Stimulated activated naive B cell treated with anti-CD40 and anti-IgM and Interleukin-4, amounts not matched to agents 10 μg/mL and 1 μg/mL and 100 μg/mL, for 72 hours (primary cell): ENCODE measurements around the gene ZNF821.
"Not testable (repeated sequence)": the region's sequence is repeated elsewhere in the genome, so short reads cannot be mapped to it uniquely, and the experiment has no call there.

Experiments
- ATAC-seq, 2 donors: fragments of 150-1000 bp; cut with Tn5 transposase; replicated peaks; 2 replicates each; pipeline ENCODE4 v1.10.0; 2021; ENCODE audit warnings: moderate library complexity in 1 of 2
- DNase-seq: peaks from one replicate; pipeline ENCODE4 v3.0.0; 2021
- H3K27ac Mint-ChIP-seq: one replicate; pipeline ENCODE4 v1.8.0; 2022; ENCODE audit warnings: mild to moderate bottlenecking, mixed read lengths
- H3K27me3 Mint-ChIP-seq, 2 donors: one replicate each; pipeline ENCODE4 v1.8.0; 2022; ENCODE audit warnings: mixed read lengths in 2 of 2
- H3K36me3 Mint-ChIP-seq, 2 donors: one replicate each; pipeline ENCODE4 v1.8.0; 2022; ENCODE audit warnings: mixed read lengths in 2 of 2, mild to moderate bottlenecking in 1 of 2
- H3K4me1 Mint-ChIP-seq, 2 donors: one replicate each; pipeline ENCODE4 v1.8.0; 2022; ENCODE audit warnings: mixed read lengths in 2 of 2, mild to moderate bottlenecking in 1 of 2
- H3K4me3 Mint-ChIP-seq, 2 donors: one replicate each; pipeline ENCODE4 v1.8.0; 2022; ENCODE audit warnings: mild to moderate bottlenecking in 2 of 2, mixed read lengths in 2 of 2, moderate library complexity in 1 of 2
- H3K9me3 Mint-ChIP-seq, 2 donors: one replicate each; pipeline ENCODE4 v1.8.0; 2022; ENCODE audit warnings: mixed read lengths in 2 of 2, mild to moderate bottlenecking in 1 of 2

Gene ZNF821

DNA sequence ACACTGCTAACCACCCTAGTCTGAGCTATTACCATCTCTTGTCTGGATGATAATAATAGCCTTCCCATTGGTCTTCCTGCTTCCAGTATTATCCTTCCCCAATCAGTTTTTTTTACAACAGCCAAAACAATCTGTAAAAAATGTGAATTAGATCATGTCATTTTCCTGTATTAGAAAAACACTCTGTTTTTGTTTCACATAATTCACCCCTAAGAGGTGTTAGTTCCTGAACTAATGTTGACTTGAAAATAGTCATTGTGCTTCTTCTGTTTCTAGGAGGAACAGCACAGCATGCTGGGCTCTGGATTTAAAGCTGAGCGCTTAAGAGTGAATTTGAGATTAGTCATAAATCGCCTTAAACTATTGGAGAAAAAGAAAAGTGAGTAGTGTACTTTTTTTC is 31.4 kb upstream of the ZNF821 start:
- DNase-seq (no peak), ATAC-seq (no peak)
- Mint-ChIP-seq H3K9me3 (no peaks in the 10 kb centered on the region), H3K4me3 (no peak overlapping the region), H3K27me3 (no peaks in the 10 kb centered on the region), H3K36me3 (peaks cover 49 to 65% of the 10 kb centered on the region in 2 donors), H3K4me1 (peaks cover 31 to 66% of the 10 kb centered on the region in 2 donors), H3K27ac (peak overlapping the region; percentile 67)

DNA sequence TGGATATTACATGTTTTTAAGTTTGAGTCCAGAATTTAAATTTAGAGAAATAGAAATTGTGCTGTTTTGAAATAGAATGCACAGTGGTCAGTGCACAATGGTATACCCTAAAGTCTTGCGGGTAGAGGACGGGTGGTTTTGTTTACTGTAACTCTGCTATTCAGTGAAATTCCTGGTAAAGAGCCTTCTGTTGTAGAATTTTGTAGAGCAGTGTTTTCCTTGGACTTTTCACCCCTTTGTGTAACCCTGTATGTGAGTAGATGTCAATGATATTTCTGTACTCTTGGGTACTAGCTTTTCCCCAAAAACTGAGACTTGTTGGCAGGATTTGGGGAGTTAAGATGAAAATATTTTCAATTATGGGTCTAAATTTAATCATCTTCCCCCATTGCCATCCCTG is 30.8 kb upstream of the ZNF821 start:
- no peak for DNase-seq
- Mint-ChIP-seq H3K4me3 (no peak overlapping the region), H3K36me3 (peaks cover 51 to 61% of the 10 kb centered on the region in 2 donors), H3K4me1 (peaks cover 33 to 71% of the 10 kb centered on the region in 2 donors), H3K27me3 (no peaks in the 10 kb centered on the region), H3K9me3 (no peaks in the 10 kb centered on the region), H3K27ac (no peak overlapping the region)
- ATAC-seq = no peak

DNA sequence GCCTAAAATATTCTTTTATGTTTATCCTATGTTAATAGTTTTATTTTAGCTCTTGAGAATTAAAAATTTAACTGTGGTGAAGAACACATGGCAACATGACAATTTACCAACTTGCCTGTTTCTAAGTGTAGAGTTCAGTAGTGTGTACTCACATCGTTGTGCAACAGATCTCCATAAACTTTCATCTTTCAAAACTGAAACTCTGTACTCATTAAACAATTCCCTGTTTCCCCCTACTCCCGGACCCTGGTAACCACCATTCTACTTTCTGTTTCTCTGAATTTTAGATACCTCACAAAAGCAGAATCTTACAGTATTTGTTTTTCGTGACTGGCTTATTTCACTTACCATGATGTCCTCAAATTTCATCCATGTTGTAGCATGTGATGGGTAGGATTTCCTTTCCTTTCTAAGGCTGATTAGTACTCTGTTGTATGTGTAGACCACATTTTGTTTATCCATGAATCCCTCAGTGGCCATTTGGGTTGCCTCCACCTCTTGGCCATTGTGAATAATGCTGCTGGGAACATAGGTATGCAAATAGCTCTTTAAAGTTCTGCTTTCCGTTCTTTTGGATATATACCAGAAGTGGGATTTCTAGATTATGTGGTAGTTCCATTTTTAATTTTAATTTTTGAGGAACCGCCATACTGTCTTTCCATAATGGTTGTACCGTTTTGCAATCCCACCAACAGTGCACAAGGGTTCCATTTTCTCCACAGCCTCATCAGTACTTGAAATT is 28.7 kb upstream of the ZNF821 start:
- Mint-ChIP-seq H3K36me3 (peaks cover 40 to 53% of the 10 kb centered on the region in 2 donors), H3K4me1 (peaks cover 28 to 77% of the 10 kb centered on the region in 2 donors), H3K27me3 (no peaks in the 10 kb centered on the region), H3K27ac (no peak overlapping the region), H3K9me3 (no peaks in the 10 kb centered on the region), H3K4me3 (no peak overlapping the region)
- DNase-seq (no peak), ATAC-seq (no peak)

DNA sequence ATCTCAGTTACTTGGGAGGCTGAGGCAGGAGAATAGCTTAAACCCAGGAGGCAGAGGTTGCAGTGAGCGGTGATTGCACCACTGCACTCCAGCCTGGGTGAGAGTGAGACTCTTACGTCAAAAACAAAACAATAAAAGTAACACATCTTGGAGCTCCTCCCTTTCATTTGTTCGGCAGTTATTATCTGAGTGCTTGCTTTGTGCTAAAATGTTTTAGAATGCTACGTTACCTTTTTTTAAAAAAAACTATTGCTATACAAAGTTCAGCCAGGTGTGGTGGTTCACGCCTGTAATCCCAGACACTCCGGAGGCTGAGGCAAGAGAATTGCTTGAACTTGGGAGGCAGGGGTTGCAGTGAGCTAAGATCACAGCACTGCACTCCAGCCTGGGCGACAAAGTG is 27.1 kb upstream of the ZNF821 start:
- DNase-seq = no peak
- Mint-ChIP-seq H3K27me3 (no peaks in the 10 kb centered on the region), H3K36me3 (peaks cover 43 to 58% of the 10 kb centered on the region in 2 donors), H3K4me1 (peaks cover 27 to 80% of the 10 kb centered on the region in 2 donors), H3K27ac (no peak overlapping the region), H3K4me3 (no peak overlapping the region), H3K9me3 (no peaks in the 10 kb centered on the region)
- no peak for ATAC-seq

DNA sequence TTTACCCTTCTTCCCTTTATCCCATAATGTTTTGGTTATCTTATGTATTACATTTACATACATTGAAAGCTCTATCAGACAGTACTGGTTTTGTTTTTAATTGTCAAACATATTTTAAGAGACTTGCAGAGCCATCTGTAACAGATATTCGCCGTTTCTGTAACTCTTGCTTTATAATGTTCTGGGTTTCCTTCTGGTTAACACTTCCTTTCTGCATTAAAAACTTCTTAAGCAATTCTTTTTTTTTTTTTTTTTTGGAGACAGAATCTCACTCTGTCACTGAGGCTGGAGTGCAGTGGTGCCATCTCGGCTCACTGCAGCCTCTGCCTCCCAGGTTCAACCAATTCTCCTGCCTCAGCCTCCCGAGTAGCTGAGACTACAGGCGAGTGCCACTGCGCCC is 21.8 kb upstream of the ZNF821 start:
- not testable (repeated sequence) for H3K9me3 Mint-ChIP-seq, DNase-seq, ATAC-seq, H3K27me3 Mint-ChIP-seq, H3K4me3 Mint-ChIP-seq
- peaks cover 19 to 62% of the 10 kb centered on the region in 2 donors for H3K4me1 Mint-ChIP-seq
- peak overlapping the region; percentile 27 for H3K27ac Mint-ChIP-seq
- H3K36me3 Mint-ChIP-seq = peaks cover 23 to 52% of the 10 kb centered on the region in 2 donors

DNA sequence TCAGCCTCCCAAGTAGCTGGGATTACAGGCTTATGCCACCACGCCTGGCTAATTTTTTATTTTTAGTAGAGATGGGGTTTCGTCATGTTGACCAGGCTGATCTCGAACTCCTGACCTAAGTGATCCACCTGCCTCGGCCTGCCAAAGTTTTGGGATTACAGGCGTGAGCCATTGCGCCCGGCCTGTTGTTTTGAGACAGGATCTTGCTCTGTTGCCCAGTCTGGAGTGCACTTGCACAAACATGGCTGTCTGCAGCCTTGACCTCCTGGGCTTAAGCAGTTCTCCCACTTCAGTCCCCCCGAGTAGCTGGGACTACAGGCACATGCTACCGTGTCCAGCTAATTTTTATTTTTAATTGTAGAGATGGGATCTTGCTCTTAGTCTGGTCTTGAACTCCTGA is 20.3 kb upstream of the ZNF821 start:
- ATAC-seq (no peak), DNase-seq (no peak)
- Mint-ChIP-seq H3K27me3 (no peaks in the 10 kb centered on the region), H3K4me1 (peaks cover 21 to 65% of the 10 kb centered on the region in 2 donors), H3K4me3 (no peak overlapping the region), H3K27ac (no peak overlapping the region), H3K36me3 (peaks cover 23 to 57% of the 10 kb centered on the region in 2 donors), H3K9me3 (no peaks in the 10 kb centered on the region)

DNA sequence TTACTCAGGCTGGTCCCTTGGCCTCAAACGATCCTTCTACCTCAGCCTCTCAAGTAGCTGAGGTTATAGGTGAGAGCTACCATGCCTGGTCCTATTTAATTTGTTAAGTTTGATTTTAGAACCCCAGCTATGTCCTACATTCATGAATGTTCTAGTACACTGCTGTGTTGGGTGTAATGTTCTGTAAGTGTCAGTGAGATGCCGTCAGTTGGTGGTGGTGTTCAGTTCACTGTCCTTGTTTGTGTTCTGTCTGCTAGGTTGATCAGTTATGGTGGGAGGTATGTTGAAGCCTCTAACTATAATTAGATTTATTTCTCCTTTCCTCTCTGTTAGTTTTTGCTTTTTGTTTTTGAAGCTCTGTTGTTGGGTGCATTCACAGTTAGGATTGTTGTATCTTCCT is 19.6 kb upstream of the ZNF821 start:
- Mint-ChIP-seq H3K4me1 (peaks cover 19 to 60% of the 10 kb centered on the region in 2 donors), H3K27ac (peak overlapping the region; percentile 38), H3K4me3 (no peak overlapping the region), H3K9me3 (no peaks in the 10 kb centered on the region), H3K36me3 (peaks cover 23 to 54% of the 10 kb centered on the region in 2 donors), H3K27me3 (no peaks in the 10 kb centered on the region)
- no peak for DNase-seq
- no peak for ATAC-seq

DNA sequence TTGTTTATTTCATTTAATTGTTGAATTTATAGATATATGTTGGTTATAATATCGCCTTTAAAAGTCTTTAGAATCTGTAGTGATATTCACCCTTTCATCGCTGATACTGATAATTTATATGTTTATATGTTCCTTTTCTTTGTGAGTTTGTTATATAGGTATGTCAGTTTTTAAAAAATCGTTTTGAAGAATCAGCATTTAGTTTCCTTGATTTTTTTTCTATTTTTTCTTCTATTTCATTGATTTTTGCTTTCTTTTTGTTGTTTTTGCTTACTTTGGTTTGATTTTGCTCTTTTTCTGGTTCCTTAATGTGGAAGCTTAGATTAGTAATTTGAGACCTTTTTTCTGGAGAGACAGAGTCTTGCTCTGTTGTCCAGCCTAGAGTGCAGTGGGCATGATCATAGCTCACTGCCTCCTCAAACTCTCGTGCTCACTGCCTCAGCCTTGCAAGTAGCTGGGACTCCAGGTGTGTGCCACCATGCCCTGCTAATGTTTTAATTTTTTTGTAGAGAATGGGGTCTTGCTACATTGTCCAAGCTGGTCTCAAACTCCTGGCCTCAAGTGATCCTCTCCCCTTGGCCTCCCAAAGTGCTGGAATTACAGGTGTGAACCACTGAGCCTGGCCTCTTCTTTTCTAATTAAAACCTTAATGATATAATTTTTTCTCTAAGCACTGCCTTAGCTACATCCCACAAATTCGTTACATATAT is 18.8 kb upstream of the ZNF821 start:
- Mint-ChIP-seq H3K4me1 (peaks cover 16 to 54% of the 10 kb centered on the region in 2 donors), H3K9me3 (no peaks in the 10 kb centered on the region), H3K36me3 (peaks cover 18 to 47% of the 10 kb centered on the region in 2 donors), H3K27me3 (no peaks in the 10 kb centered on the region), H3K4me3 (no peak overlapping the region), H3K27ac (no peak overlapping the region)
- DNase-seq (no peak), ATAC-seq (no peak)

DNA sequence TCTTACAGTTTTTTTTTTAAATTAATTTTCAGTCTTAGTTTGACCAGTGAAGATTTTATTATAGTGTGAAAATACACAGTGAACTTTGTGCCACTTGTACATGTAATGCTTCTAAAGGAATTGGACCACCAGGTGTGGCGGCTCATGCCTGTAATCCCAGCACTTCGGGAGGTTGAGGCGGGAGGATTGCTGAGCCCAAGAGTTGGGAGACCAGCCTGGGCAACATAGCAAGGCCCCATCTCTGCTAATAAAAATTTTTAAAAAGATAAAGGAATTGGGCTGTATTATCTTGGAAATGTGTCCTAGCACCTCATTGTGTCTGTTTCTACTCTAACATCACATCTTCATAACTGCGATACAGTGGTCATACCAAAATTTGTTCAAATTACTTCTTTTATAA is 15.2 kb upstream of the ZNF821 start:
- no peak for DNase-seq
- Mint-ChIP-seq H3K4me1 (peaks cover 14 to 42% of the 10 kb centered on the region in 2 donors), H3K9me3 (no peaks in the 10 kb centered on the region), H3K36me3 (peaks cover 13 to 29% of the 10 kb centered on the region in 2 donors), H3K27me3 (no peaks in the 10 kb centered on the region), H3K4me3 (peak overlapping the region; percentile 32 to 58), H3K27ac (no peak overlapping the region)
- ATAC-seq = no peak

DNA sequence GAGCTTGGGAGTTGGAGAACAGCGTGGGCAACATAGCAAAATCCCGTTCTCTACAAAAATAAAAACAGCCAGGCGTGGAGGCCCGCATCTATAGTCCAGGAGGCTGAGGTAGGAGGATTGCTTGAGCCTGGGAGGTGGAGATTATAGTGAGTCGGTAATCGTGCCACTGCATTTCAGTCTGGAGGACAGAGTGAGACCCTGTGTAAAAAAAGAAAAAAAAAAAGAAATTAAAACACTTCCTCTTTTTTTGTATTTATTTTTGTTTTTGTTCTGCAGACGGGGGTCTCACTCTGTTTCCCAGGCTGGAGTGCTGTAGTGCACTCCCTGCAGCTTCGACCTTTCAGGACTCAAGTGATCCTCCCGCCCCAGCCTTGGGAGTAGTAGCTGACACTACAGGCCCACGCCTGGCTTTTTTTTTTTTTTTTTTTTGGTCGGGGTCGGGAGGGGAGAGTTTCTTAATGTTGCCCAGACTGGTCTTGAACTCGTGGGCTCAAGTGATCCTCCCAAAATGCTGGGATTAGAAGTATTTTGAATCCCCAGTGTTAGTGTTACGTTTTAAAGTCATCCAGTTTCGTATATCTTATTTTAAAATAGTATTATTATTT is 12.9 kb upstream of the ZNF821 start:
- peaks cover 9 to 17% of the 10 kb centered on the region in 2 donors for H3K36me3 Mint-ChIP-seq
- H3K9me3 Mint-ChIP-seq = no peaks in the 10 kb centered on the region
- no peaks in the 10 kb centered on the region for H3K27me3 Mint-ChIP-seq
- H3K4me3 Mint-ChIP-seq = peak overlapping the region; percentile 82 to 99
- peaks cover 8 to 37% of the 10 kb centered on the region in 2 donors for H3K4me1 Mint-ChIP-seq
- peak overlapping the region; percentile 82 for H3K27ac Mint-ChIP-seq
- no peak for DNase-seq
- ATAC-seq = no peak

DNA sequence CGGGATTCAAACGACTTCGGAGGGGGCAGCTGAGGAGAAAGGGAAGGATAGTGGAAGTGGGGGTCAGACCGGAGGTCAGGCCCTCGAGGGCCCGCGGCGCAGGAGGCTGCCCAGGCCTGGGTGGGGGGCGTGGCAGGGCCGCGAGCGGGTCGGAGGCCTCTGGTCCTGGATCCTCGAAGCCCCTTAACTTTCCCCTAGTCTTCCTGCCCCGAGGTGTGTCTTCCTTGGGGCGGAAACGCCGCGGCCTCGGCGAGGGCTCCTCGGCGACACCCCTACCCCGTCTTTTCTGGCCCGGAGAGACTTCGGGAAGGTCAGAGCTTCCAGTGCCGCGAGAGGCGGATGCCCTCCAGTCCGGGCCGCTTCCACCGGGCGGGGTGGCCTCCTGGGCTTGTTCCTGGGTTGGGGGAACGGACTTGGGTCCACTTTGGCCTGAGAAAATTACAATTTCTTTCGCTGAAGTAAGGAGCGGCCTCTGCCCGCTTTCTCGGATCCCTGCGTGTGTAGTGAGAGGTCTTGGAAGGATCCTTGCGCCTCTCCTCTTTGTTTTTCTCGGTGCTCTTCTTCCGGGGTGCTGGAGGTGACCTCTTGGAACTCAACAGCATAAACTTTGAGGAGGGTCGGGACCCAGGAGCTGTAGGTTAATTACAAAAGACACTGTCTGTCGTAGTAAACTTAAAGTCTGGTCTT is 11.8 kb upstream of the ZNF821 start:
- DNase-seq (no peak), ATAC-seq (peak; percentile 22 to 33)
- peak overlapping the region; percentile 87 to 99 for H3K4me3 Mint-ChIP-seq
- H3K4me1 Mint-ChIP-seq = peaks cover 8 to 37% of the 10 kb centered on the region in 2 donors
- H3K9me3 Mint-ChIP-seq = no peaks in the 10 kb centered on the region
- peaks cover 9 to 13% of the 10 kb centered on the region in 2 donors for H3K36me3 Mint-ChIP-seq
- no peaks in the 10 kb centered on the region for H3K27me3 Mint-ChIP-seq
- peak overlapping the region; percentile 99 for H3K27ac Mint-ChIP-seq

DNA sequence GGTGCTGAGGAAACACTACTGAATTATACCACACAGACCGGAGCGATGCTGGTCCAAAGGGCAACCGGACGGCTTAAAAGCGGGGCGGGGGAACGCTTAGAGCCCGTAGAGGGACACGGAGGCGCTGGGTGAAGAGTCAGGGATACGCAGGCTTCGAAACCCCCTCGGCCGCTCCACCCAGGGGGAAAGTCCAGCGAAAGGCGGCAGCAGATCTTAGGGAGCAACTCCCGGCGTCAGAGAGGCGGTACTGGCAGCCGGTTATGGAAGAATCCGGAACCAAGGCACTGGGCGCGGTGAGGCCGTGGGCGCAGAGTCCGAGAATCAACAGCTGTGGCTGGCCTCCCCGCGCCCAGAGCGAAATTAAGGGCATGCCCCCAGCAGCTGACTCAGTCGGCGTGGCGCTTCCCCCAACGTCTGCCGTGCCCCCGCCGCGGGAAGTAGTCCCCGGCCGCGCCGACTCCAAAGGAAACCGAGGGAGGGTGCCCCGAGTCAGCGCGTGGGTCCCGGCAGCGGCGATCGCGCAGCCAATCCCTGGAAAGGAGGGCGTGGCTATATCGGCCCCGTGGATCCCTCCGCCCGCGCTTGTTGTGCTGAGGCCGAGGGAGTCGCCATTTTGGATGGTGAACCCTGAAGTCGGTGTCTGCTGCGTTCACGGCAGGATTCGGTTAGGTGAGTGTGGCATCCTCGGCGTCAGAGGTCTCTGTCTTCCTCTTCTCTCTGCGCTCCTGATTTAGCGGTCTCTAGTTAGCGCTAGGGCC is 11.1 kb upstream of the ZNF821 start, which contains the start of gene IST1:
Gene IST1, plus strand, starts transcription at position 611 of the 758 bp plus-strand sequence. CDS start 20,110 bp downstream, outside the sequence.
- no peaks in the 10 kb centered on the region for H3K9me3 Mint-ChIP-seq
- H3K27me3 Mint-ChIP-seq = no peaks in the 10 kb centered on the region
- DNase-seq (peak; percentile 98), ATAC-seq (peak; percentile 83 to 90)
- peak within 1 kb of the TSS; percentile 99 for H3K27ac Mint-ChIP-seq
- peaks cover 3 to 30% of the 10 kb centered on the region in 2 donors for H3K4me1 Mint-ChIP-seq
- peak within 1 kb of the TSS; percentile 87 to 99 for H3K4me3 Mint-ChIP-seq
- H3K36me3 Mint-ChIP-seq = peaks cover 9% of the 10 kb centered on the region in 2 donors

DNA sequence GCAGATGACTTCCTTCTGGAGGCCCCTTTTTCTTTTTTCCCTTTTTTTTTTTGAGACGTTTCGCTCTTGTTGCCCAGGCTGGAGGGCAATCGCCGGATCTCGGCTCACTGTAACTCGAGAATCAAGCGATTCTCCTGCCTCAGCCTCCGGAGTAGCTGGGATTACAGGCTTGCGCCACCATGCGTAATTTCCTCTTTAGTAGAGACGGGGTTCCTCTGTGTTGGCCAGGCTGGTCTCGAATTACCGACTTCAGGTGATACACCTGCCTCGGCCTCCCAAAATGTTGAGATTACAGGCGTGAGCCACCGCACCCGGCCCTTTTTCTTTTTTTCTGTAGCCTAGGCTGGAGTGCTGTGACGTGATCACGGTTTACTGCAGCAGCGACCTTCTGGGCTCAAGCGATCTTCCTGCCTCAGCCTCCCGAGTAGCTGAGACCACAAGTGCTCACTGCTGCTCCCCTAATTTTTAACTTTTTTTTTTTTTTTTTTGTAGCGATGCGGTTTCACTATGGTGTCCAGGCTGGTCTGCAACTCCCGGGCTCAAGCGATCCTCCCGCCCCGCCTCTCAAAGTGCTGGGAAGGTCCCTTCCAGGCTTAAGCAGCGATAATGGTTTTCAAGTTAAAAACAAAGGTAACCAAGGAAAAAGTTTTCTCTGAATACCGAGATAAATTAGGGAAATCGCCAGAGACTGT is 10.4 kb upstream of the ZNF821 start:
- Mint-ChIP-seq H3K36me3 (peaks cover 8 to 9% of the 10 kb centered on the region in 2 donors), H3K27me3 (no peaks in the 10 kb centered on the region), H3K27ac (peak overlapping the region; percentile 99), H3K4me1 (peaks cover 3 to 23% of the 10 kb centered on the region in 2 donors), H3K4me3 (peak overlapping the region; percentile 87 to 99), H3K9me3 (no peaks in the 10 kb centered on the region)
- ATAC-seq (peak; percentile 22 to 24), DNase-seq (peak; percentile 11)
